Measurements from ENCODE around the gene TMEM141.
"Not testable (repeated sequence)": the region's sequence is repeated elsewhere in the genome, so short reads cannot be mapped to it uniquely, and the experiment has no call there.

The TMEM141 gene

GRCh38 chr9:136831002-136831719 is 40.0 kb downstream of the TMEM141 start:
- Histone ChIP-seq H3K27ac (no peak overlapping the region), H3K27me3 (ENCODE audit: insufficient read depth, low read depth, severe bottlenecking) (no peaks in the 10 kb centered on the region), H3K9me3 (ENCODE audit: severe bottlenecking) (no peaks in the 10 kb centered on the region), H3K36me3 (peaks cover 83% of the 10 kb centered on the region), H3K4me3 (ENCODE audit: low read depth, low read length) (no peak overlapping the region)
- no peak for DNase-seq
- no peak for TF ChIP-seq CTCF (IDR thresholded peaks at IDR 0.05; ENCODE audit: low read depth, low read length)

GRCh38 chr9:136831720-136832104 is 40.6 kb downstream of the TMEM141 start:
- TF ChIP-seq CTCF (IDR thresholded peaks at IDR 0.05; ENCODE audit: low read depth, low read length) = no peak
- Histone ChIP-seq H3K27ac (no peak overlapping the region), H3K9me3 (ENCODE audit: severe bottlenecking) (no peaks in the 10 kb centered on the region), H3K36me3 (peaks cover 83% of the 10 kb centered on the region), H3K27me3 (ENCODE audit: insufficient read depth, low read depth, severe bottlenecking) (no peaks in the 10 kb centered on the region), H3K4me3 (ENCODE audit: low read depth, low read length) (no peak overlapping the region)
- DNase-seq = no peak

GRCh38 chr9:136832581-136832980 is 41.4 kb downstream of the TMEM141 start:
- no peak for DNase-seq
- H3K4me3 ChIP-seq (ENCODE audit: low read depth, low read length) = no peak overlapping the region
- no peaks in the 10 kb centered on the region for H3K27me3 ChIP-seq (ENCODE audit: insufficient read depth, low read depth, severe bottlenecking)
- H3K27ac ChIP-seq = no peak overlapping the region
- no peaks in the 10 kb centered on the region for H3K9me3 ChIP-seq (ENCODE audit: severe bottlenecking)
- TF ChIP-seq CTCF (IDR thresholded peaks at IDR 0.05; ENCODE audit: low read depth, low read length) = no peak
- peaks cover 78% of the 10 kb centered on the region for H3K36me3 ChIP-seq

GRCh38 chr9:136833381-136834048 is 42.4 kb downstream of the TMEM141 start:
- H3K27ac ChIP-seq; H3K9me3 ChIP-seq (ENCODE audit: severe bottlenecking); H3K27me3 ChIP-seq (ENCODE audit: insufficient read depth, low read depth, severe bottlenecking); DNase-seq; H3K4me3 ChIP-seq (ENCODE audit: low read depth, low read length): not testable (repeated sequence)
- peaks cover 69% of the 10 kb centered on the region for H3K36me3 ChIP-seq

GRCh38 chr9:136835162-136835931 is 44.2 kb downstream of the TMEM141 start:
- Histone ChIP-seq H3K36me3 (peaks cover 67% of the 10 kb centered on the region), H3K27me3 (ENCODE audit: insufficient read depth, low read depth, severe bottlenecking) (no peaks in the 10 kb centered on the region), H3K27ac (no peak overlapping the region), H3K9me3 (ENCODE audit: severe bottlenecking) (no peaks in the 10 kb centered on the region), H3K4me3 (ENCODE audit: low read depth, low read length) (no peak overlapping the region)
- no peak for TF ChIP-seq CTCF (IDR thresholded peaks at IDR 0.05; ENCODE audit: low read depth, low read length)
- no peak for DNase-seq

All from WERI-Rb-1 (cell line).